WI38 (cell line): ENCODE measurements around the gene SMARCE1.
A peak's percentile ranks its signal among the peaks of the same experiment; 100 is the strongest.

Experiments used
- H3K4me3 ChIP-seq: 2 replicates; pipeline ENCODE4 v1.5.1; 2011; ENCODE audit warnings: low read depth, mild to moderate bottlenecking, control low read depth, low read length
- TF ChIP-seq, protein P1 (sequence below): IDR thresholded peaks from 2 replicates; pipeline ENCODE4 v1.5.1; 2012; ENCODE audit warnings: low read depth, mild to moderate bottlenecking, control low read depth, low read length

The SMARCE1 gene

DNA sequence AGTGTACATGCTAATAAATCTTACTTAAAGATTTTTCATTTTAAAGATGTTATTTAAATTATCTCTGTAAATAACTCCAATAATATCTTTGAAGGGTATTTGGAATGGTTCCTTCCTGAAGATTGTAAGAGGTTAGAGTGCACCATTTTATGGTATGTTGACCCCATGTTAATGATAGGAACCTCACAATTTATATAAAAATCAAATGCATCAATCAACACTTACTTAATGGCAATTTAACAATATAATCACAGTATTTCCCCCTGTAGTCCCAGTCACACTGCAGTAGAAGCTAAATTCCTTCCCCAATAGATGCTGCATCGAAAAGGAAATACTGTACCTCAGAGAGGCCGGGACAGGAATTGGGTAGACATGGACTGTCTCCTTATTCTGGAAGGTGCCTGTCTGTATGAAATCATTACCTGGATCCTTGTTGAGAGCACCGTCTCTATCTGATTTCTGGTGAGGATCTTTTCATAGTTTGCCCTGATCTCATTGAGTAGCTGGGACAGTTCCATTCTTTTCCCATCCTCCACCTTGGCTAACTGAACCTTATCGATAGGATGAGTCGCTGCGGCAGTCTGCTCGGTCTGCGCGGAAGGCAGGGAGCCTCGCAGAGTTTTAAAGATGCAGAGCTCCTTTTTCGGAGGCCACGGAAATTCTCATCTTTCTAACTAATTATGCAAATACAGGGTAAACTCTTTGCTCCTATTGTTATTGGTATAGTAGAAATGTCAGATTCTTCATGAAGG is 17.1 kb upstream of the SMARCE1 start, which contains the start of gene KRT222:
Gene KRT222, minus strand, starts transcription at position 596 of the 752 bp plus-strand sequence. Its CDS starts 78 bp downstream, at position 518.
- no peak within 1 kb of the TSS for H3K4me3 ChIP-seq
- TF ChIP-seq, protein P1, sequence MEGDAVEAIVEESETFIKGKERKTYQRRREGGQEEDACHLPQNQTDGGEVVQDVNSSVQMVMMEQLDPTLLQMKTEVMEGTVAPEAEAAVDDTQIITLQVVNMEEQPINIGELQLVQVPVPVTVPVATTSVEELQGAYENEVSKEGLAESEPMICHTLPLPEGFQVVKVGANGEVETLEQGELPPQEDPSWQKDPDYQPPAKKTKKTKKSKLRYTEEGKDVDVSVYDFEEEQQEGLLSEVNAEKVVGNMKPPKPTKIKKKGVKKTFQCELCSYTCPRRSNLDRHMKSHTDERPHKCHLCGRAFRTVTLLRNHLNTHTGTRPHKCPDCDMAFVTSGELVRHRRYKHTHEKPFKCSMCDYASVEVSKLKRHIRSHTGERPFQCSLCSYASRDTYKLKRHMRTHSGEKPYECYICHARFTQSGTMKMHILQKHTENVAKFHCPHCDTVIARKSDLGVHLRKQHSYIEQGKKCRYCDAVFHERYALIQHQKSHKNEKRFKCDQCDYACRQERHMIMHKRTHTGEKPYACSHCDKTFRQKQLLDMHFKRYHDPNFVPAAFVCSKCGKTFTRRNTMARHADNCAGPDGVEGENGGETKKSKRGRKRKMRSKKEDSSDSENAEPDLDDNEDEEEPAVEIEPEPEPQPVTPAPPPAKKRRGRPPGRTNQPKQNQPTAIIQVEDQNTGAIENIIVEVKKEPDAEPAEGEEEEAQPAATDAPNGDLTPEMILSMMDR: no peak

DNA sequence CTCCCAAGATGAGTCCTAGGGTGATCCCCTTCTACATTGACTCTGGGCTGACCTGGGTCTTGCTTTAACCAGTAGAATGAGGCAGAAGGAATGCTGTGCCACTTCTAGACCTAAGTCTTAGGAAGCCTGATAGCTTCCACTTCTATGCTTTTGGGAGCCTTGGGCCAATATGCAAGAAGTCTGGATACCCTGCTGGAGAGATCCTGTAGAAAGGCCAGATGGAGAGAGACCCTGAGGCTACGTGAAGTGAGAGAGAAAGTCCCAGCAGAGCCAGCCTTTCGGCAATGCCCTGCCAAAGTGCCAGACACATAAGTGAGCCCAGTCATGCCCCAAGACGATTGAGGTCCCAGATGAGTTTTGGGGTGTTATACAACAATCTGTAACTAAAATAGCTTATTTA is 15.6 kb upstream of the SMARCE1 start:
- TF ChIP-seq, protein P1: no peak
- no peak overlapping the region for H3K4me3 ChIP-seq

GRCh38 chr17:40659911-40660310 is 12.3 kb upstream of the SMARCE1 start:
- no peak overlapping the region for H3K4me3 ChIP-seq
- TF ChIP-seq, protein P1: no peak

DNA sequence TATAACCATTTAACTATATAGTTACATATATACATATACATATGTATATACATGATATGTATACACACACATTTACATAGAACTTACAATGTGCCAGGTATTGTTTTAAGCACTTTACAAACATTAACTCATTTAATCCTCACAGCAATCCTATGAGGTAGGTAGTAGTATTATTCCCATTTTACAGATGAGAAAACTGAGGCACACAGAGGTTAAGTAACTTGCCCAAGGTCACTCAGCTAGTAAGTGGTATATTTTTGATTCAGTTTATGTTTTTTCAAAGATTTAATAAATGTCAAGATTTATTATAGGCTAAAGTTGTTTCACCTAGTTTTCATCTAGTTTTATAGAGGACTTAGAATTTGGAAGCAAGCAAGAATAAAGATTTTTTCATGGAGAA is 10.8 kb upstream of the SMARCE1 start:
- TF ChIP-seq, protein P1: no peak
- no peak overlapping the region for H3K4me3 ChIP-seq

DNA sequence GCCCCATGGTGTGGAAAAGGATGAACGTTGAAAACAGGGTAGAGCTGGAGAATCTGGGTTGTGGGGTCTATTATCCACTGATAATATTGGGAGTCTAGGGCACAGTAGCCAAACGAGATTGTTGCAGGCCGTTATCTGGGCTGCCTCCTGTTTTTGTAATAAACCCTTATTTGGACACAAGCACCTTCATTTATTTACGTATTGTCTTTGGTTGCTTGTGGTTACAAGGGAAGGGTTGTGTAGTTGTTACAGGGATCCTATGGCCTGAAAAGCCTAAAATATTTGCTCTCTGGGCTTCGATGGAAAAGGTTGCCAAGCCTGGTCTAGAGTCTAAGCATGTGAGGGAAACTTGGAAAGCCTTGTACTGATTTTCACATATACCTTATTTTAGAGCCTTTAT is 4.3 kb upstream of the SMARCE1 start:
- no peak overlapping the region for H3K4me3 ChIP-seq
- TF ChIP-seq, protein P1: no peak

- TF ChIP-seq, protein P1: no peak
- H3K4me3 ChIP-seq: peak overlapping the region; percentile 83
These were observed 858 bp upstream of the SMARCE1 start for GRCh38 chr17:40648384-40648968.
